OCI-LY3 (cell line): ENCODE measurements around the gene CLIP4.

Experiments
- H2AFZ ChIP-seq: fragments of 200-600, 300-600 bp; shearing (Covaris generic); 2 replicates; pipeline ENCODE4 v1.6.0; 2014; ENCODE audit warnings: antibody characterized with exemption, low read depth, low read length
- H3K27ac ChIP-seq: fragments of 200-600, 300-600 bp; sonication (generic); 2 replicates; pipeline ENCODE4 v1.5.1; 2014; ENCODE audit warnings: mild to moderate bottlenecking, low read length, moderate library complexity, mixed read lengths
- H3K27me3 ChIP-seq: fragments of 200-600, 300-600 bp; sonication (generic); 2 replicates; pipeline ENCODE4 v1.6.1; 2014; ENCODE audit warnings: low read depth, low read length, mixed read lengths
- H3K36me3 ChIP-seq: fragments of 200-600, 300-600 bp; sonication (generic); replicated peaks from 2 replicates; pipeline ENCODE3; 2014; ENCODE audit warnings: low read depth, low read length, mixed read lengths
- H3K4me1 ChIP-seq: fragments of 300-600, 200-600 bp; sonication (generic); 2 replicates; pipeline ENCODE4 v1.6.1; 2014; ENCODE audit warnings: low read length, mixed read lengths
- H3K4me2 ChIP-seq: fragments of 200-600, 300-600 bp; sonication (generic); 2 replicates; pipeline ENCODE4 v1.6.1; 2014; ENCODE audit warnings: low read length, mixed read lengths
- H3K4me3 ChIP-seq: fragments of 300-600, 200-600 bp; sonication (generic); 2 replicates; pipeline ENCODE4 v1.5.1; 2014; ENCODE audit warnings: antibody characterized with exemption, mild to moderate bottlenecking, low read length, moderate library complexity
- H3K79me2 ChIP-seq: fragments of 300-600, 200-600 bp; shearing (Covaris generic); 2 replicates; pipeline ENCODE4 v1.6.1; 2014; ENCODE audit warnings: mild to moderate bottlenecking, low read length, mixed read lengths
- H3K9ac ChIP-seq: fragments of 300-600, 200-600 bp; shearing (Covaris generic); 2 replicates; pipeline ENCODE4 v1.6.0; 2014; ENCODE audit warnings: mild to moderate bottlenecking, low read length, moderate library complexity
- H3K9me3 ChIP-seq: fragments of 200-600, 300-600 bp; shearing (Covaris generic); 2 replicates; pipeline ENCODE4 v1.6.1; 2014; ENCODE audit warnings: low read length, mixed read lengths; ENCODE audit not compliant: insufficient read depth
- H4K20me1 ChIP-seq: fragments of 200-600, 300-600 bp; sonication (generic); 2 replicates; pipeline ENCODE4 v1.6.1; 2016; ENCODE audit warnings: low read length, mixed read lengths; ENCODE audit not compliant: insufficient read depth
- EZH2phosphoT487 ChIP-seq: fragments of 200-600 bp; shearing (Covaris generic); IDR thresholded peaks from 2 replicates; pipeline ENCODE4 v1.6.1; 2018; ENCODE audit warnings: antibody characterized with exemption, mixed run types, low read depth
- TF ChIP-seq, protein P1 (sequence below): fragments of 200-600, 300-600 bp; sonication (generic); IDR thresholded peaks from 2 replicates; pipeline ENCODE4 v1.5.1; 2014; ENCODE audit warnings: antibody characterized with exemption, low read length, low read depth

CLIP4 gene

DNA sequence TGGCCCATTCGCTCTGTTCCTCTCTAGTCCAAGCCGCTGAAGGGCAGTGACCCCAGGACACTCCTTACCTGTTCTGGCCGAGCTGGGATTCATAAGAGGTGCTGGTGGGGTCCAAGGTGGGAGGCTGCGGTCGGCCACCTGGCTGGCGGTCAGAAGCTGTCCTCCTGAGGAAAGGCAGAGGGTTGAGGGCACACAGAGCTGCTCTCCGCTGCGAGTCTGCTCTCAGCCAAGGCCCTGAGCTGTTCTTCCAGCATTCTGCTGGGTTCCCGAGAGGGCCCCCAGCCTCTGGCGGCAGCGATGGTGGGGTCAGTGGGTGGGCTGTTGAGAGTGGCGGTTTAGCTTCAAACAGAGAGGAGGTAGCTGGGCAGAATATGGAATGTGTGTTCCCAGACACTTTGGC is 44.7 kb upstream of the CLIP4 start:
- no peaks in the 10 kb centered on the region for H3K36me3 ChIP-seq
- no peak overlapping the region for H3K9ac ChIP-seq
- no peak for TF ChIP-seq EZH2phosphoT487
- TF ChIP-seq, protein P1, sequence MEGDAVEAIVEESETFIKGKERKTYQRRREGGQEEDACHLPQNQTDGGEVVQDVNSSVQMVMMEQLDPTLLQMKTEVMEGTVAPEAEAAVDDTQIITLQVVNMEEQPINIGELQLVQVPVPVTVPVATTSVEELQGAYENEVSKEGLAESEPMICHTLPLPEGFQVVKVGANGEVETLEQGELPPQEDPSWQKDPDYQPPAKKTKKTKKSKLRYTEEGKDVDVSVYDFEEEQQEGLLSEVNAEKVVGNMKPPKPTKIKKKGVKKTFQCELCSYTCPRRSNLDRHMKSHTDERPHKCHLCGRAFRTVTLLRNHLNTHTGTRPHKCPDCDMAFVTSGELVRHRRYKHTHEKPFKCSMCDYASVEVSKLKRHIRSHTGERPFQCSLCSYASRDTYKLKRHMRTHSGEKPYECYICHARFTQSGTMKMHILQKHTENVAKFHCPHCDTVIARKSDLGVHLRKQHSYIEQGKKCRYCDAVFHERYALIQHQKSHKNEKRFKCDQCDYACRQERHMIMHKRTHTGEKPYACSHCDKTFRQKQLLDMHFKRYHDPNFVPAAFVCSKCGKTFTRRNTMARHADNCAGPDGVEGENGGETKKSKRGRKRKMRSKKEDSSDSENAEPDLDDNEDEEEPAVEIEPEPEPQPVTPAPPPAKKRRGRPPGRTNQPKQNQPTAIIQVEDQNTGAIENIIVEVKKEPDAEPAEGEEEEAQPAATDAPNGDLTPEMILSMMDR: no peak
- 0 out of 2 replicates have a peak, but pooled peaks cover 2% of the 10 kb centered on the region for H3K27me3 ChIP-seq
- H3K79me2 ChIP-seq: no peaks in the 10 kb centered on the region
- no peak overlapping the region for H3K4me2 ChIP-seq
- peaks cover 7% of the 10 kb centered on the region for H3K4me1 ChIP-seq
- H3K4me3 ChIP-seq: no peak overlapping the region
- no peak overlapping the region for H2AFZ ChIP-seq
- H4K20me1 ChIP-seq: no peaks in the 10 kb centered on the region
- no peak overlapping the region for H3K27ac ChIP-seq
- H3K9me3 ChIP-seq: no peaks in the 10 kb centered on the region

DNA sequence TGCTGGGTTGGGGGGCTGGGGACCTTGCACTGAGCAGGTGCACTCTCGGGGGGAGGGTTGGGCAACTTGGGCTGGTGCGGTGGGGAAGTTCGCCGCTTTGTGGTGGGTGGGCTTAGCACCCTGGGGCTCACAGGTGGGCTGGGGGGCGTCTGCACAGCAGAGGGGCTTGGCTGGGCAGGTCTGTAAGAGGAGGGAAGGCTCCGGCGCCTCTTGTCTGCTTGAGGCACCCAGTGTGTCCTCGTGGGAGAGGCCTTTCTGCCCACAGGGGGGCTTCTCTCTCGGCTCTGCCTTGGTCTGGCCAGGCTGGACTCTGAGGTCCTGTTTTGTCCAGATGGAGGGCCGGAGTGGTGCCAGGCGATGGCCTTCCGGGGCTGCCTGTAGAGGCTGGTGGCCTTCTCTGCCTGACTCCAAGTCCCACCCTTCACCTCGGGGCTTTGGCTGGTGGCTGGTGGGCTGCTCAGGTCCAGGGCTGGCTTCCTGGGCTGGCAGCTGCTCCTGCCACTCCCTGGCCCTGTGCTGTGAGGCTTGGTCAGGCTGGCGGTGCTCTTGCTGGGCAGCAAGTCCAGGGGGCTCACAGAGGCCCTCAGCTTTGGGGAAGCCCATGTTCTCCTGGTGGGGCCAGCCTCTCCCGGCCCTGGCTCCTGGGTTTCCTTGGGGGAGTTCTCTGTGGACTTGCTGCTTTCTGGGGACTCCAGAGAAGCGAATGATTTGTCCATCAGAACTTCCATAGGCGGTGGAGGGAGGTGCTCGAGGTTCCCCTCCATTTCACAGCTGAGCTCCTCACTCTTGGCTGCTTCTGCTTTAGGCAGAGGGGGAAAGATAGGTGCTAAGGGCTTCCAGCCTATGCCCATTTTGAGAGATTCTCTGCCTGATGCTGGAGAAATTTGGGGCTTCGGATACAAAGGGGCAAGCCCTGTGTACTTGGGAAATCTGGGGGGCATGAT is 43.9 kb upstream of the CLIP4 start:
- H3K9ac ChIP-seq: no peak overlapping the region
- H3K27me3 ChIP-seq: 0 out of 2 replicates have a peak, but pooled peaks cover 2% of the 10 kb centered on the region
- no peak overlapping the region for H3K27ac ChIP-seq
- TF ChIP-seq, protein P1: no peak
- TF ChIP-seq EZH2phosphoT487: no peak
- no peaks in the 10 kb centered on the region for H3K9me3 ChIP-seq
- no peak overlapping the region for H3K4me3 ChIP-seq
- no peak overlapping the region for H3K4me2 ChIP-seq
- H3K4me1 ChIP-seq: peaks cover 7% of the 10 kb centered on the region
- no peaks in the 10 kb centered on the region for H3K79me2 ChIP-seq
- no peak overlapping the region for H2AFZ ChIP-seq
- no peaks in the 10 kb centered on the region for H4K20me1 ChIP-seq
- no peaks in the 10 kb centered on the region for H3K36me3 ChIP-seq

DNA sequence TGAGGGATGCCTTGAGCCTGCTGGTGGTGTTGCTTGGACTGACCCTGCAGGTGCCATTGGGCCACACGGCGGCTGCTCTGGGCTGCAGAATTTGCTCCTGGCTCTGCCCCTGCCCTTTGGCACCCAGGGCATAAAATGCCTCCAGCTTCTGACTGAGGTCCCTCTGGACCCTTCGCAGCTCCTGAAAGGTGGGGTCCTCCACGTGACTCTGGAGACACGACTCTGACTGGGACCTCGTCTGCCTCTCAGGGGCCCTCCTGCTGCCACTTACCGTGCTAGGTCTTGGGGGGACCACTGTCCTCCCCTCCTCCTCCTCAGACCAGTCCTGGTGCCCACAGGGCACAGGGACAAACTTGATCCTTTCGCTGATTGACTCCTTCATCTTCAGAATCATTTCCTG is 43.0 kb upstream of the CLIP4 start:
- Histone ChIP-seq H3K9ac (no peak overlapping the region), H3K79me2 (no peaks in the 10 kb centered on the region), H3K27me3 (0 out of 2 replicates have a peak, but pooled peaks cover 2% of the 10 kb centered on the region), H4K20me1 (no peaks in the 10 kb centered on the region), H3K4me1 (peaks cover 7% of the 10 kb centered on the region), H3K4me3 (no peak overlapping the region), H3K36me3 (no peaks in the 10 kb centered on the region), H3K27ac (no peak overlapping the region), H3K9me3 (no peaks in the 10 kb centered on the region), H3K4me2 (no peak overlapping the region), H2AFZ (no peak overlapping the region)
- TF ChIP-seq, protein P1: no peak
- TF ChIP-seq EZH2phosphoT487: no peak

DNA sequence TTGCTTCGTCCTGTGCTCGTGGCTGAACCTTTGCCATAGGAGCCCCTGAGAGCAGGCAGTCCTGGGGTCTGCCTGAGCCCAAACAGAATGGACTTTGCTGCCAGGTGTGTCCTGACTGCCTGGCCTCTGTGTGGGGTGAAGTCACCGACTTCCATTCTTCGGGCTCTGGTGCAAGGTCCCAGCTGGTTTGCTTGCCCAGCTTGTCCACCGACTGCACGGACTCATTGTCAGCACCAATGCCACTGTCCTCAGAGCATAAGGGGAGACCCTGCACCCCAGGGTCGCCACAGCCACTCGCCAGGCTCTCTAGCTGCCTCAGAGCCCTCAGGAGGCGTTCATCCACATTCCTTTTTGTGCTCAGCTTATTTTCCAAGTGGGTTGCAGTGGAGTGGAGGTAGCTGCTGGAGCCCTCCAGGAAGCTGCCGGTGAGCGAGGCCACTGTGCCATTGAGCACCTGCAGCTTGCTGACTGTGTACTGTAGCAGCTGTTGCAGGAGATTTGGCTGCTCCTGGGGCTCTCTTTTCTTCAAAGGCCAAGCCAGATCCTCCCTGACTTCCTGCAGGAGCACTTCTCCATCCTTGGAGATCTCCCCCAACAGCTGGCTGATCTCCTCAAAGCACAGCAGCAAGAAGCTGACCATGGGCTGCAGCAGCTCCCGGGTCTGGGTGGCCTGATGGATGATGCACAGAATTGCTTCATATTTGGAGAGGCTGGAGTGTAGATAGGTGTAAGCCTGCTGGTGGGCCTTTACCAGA is 42.1 kb upstream of the CLIP4 start:
- H3K4me1 ChIP-seq: peaks cover 7% of the 10 kb centered on the region
- H3K4me3 ChIP-seq: no peak overlapping the region
- H3K79me2 ChIP-seq: no peaks in the 10 kb centered on the region
- no peaks in the 10 kb centered on the region for H3K36me3 ChIP-seq
- no peaks in the 10 kb centered on the region for H3K9me3 ChIP-seq
- no peaks in the 10 kb centered on the region for H4K20me1 ChIP-seq
- no peak overlapping the region for H3K4me2 ChIP-seq
- H3K9ac ChIP-seq: no peak overlapping the region
- no peak overlapping the region for H2AFZ ChIP-seq
- H3K27ac ChIP-seq: no peak overlapping the region
- H3K27me3 ChIP-seq: 0 out of 2 replicates have a peak, but pooled peaks cover 2% of the 10 kb centered on the region
- TF ChIP-seq, protein P1: no peak
- no peak for TF ChIP-seq EZH2phosphoT487
